GM18870 (cell line): ENCODE data around the gene KRT76.

Source experiments
- ATAC-seq: cut with Tn5 transposase; IDR thresholded peaks from one replicate; pipeline ENCODE4 v1.9.1; 2021; ENCODE audit warnings: moderate library complexity; ENCODE audit not compliant: unreplicated experiment

KRT76 gene

GRCh38 chr12:52813885-52814709 lies 37.0 kb upstream of the KRT76 start, which contains the start of gene KRT4:
Gene KRT4 (minus strand): TSS chr12:52814116. CDS start chr12:52814058, 58 bp downstream.
- ATAC-seq = no peak

GRCh38 chr12:52813203-52813819 lies 36.2 kb upstream of the KRT76 start:
- ATAC-seq = no peak

GRCh38 chr12:52812749-52813148 lies 35.6 kb upstream of the KRT76 start:
- no peak for ATAC-seq

- no peak for ATAC-seq
Measured at GRCh38 chr12:52812073-52812400, 34.9 kb upstream of the KRT76 start.

GRCh38 chr12:52811191-52812072 lies 34.3 kb upstream of the KRT76 start:
- no peak for ATAC-seq

GRCh38 chr12:52810554-52810953 lies 33.4 kb upstream of the KRT76 start:
- no peak for ATAC-seq

GRCh38 chr12:52809166-52809565 lies 32.0 kb upstream of the KRT76 start:
- ATAC-seq = no peak

- ATAC-seq = no peak
Measured at GRCh38 chr12:52808573-52809160, 31.5 kb upstream of the KRT76 start.

GRCh38 chr12:52807544-52808470 lies 30.7 kb upstream of the KRT76 start:
- ATAC-seq = no peak

GRCh38 chr12:52806821-52807543 lies 29.8 kb upstream of the KRT76 start:
- ATAC-seq = no peak

GRCh38 chr12:52806169-52806811 lies 29.1 kb upstream of the KRT76 start:
- no peak for ATAC-seq

GRCh38 chr12:52805739-52806138 lies 28.6 kb upstream of the KRT76 start:
- ATAC-seq = no peak

GRCh38 chr12:52805000-52805399 lies 27.9 kb upstream of the KRT76 start:
- ATAC-seq = no peak

- ATAC-seq = no peak
Measured at GRCh38 chr12:52802442-52802841, 25.3 kb upstream of the KRT76 start.

- ATAC-seq = no peak
Measured at GRCh38 chr12:52801773-52802172, 24.6 kb upstream of the KRT76 start.

GRCh38 chr12:52800259-52800917 lies 23.2 kb upstream of the KRT76 start:
- ATAC-seq = no peak

- no peak for ATAC-seq
Measured at GRCh38 chr12:52799505-52800211, 22.5 kb upstream of the KRT76 start.
